Measurements from ENCODE around the gene GPC6. TPM values are rescaled to one million over a fixed set of nuclear protein-coding genes. Genes with fewer than 3 reads are reported as not detected.

Gene GPC6
- total and polyA plus RNA-seq, 10 donors = 0.22 to 9.3 (median 4.5) TPM

GRCh38 chr13:93562676-93563075, 336.1 kb downstream of the GPC6 start:
- TF ChIP-seq CTCF (IDR thresholded peaks at IDR 0.05 in 8 of 11, conservative IDR thresholded peaks at IDR 0.05 in 3 of 11) (no peak), POLR2A (IDR thresholded peaks at IDR 0.05) (no peak), POLR2AphosphoS5 (IDR thresholded peaks at IDR 0.05) (no peak)
- no peaks in the 10 kb centered on the region for H3K9me3 ChIP-seq
- no peak overlapping the region for H3K4me3 ChIP-seq
- no peaks in the 10 kb centered on the region for H3K4me1 ChIP-seq
- no peaks in the 10 kb centered on the region for H3K27me3 ChIP-seq (replicated peaks in 1 of 7)
- no peak overlapping the region for H3K27ac ChIP-seq
- no peak for DNase-seq
- 76 to 89% (median 83%) methylated on average over 1 of the region's 1 CpG for WGBS, 5 donors
- intact Hi-C loops (cut with DNase I; ENCODE audit: low total_unique reads) = no loop called here
- no peaks in the 10 kb centered on the region for H3K36me3 ChIP-seq

- no peaks in the 10 kb centered on the region for H3K36me3 ChIP-seq
- no peak overlapping the region for H3K27ac ChIP-seq
- H3K9me3 ChIP-seq = no peaks in the 10 kb centered on the region
- H3K4me1 ChIP-seq = no peaks in the 10 kb centered on the region
- H3K27me3 ChIP-seq (replicated peaks in 1 of 7) = no peaks in the 10 kb centered on the region
- no peak for DNase-seq
- no peak overlapping the region for H3K4me3 ChIP-seq
- TF ChIP-seq POLR2AphosphoS5 (IDR thresholded peaks at IDR 0.05) (no peak), POLR2A (IDR thresholded peaks at IDR 0.05) (no peak), CTCF (IDR thresholded peaks at IDR 0.05 in 8 of 11, conservative IDR thresholded peaks at IDR 0.05 in 3 of 11) (no peak)
- WGBS, 5 donors = 38 to 53% (median 49%) methylated on average over 2 of the region's 2 CpGs
- intact Hi-C loops (cut with DNase I; ENCODE audit: low total_unique reads) = no loop called here
These were observed 350.5 kb downstream of the GPC6 start for GRCh38 chr13:93577105-93577504.

GRCh38 chr13:93589788-93590187, 363.2 kb downstream of the GPC6 start:
- Histone ChIP-seq H3K9me3 (no peaks in the 10 kb centered on the region), H3K36me3 (no peaks in the 10 kb centered on the region), H3K27ac (no peak overlapping the region), H3K4me1 (no peaks in the 10 kb centered on the region), H3K27me3 (replicated peaks in 1 of 7) (no peaks in the 10 kb centered on the region), H3K4me3 (no peak overlapping the region)
- TF ChIP-seq CTCF (IDR thresholded peaks at IDR 0.05 in 8 of 11, conservative IDR thresholded peaks at IDR 0.05 in 3 of 11) = no peak
- no peak for TF ChIP-seq POLR2AphosphoS5 (IDR thresholded peaks at IDR 0.05)
- TF ChIP-seq POLR2A (IDR thresholded peaks at IDR 0.05) = no peak
- no peak for DNase-seq
- intact Hi-C loops (cut with DNase I; ENCODE audit: low total_unique reads) = no loop called here

GRCh38 chr13:93603043-93603442, 376.4 kb downstream of the GPC6 start:
- Histone ChIP-seq H3K36me3 (no peaks in the 10 kb centered on the region), H3K4me3 (no peak overlapping the region), H3K4me1 (no peaks in the 10 kb centered on the region), H3K9me3 (no peaks in the 10 kb centered on the region), H3K27me3 (replicated peaks in 1 of 7) (no peaks in the 10 kb centered on the region), H3K27ac (no peak overlapping the region)
- WGBS, 5 donors = 77 to 97% (median 85%) methylated on average over 2 of the region's 2 CpGs
- intact Hi-C loops (cut with DNase I; ENCODE audit: low total_unique reads) = no loop called here
- DNase-seq = no peak
- TF ChIP-seq POLR2A (IDR thresholded peaks at IDR 0.05) = no peak
- no peak for TF ChIP-seq CTCF (IDR thresholded peaks at IDR 0.05 in 8 of 11, conservative IDR thresholded peaks at IDR 0.05 in 3 of 11)
- no peak for TF ChIP-seq POLR2AphosphoS5 (IDR thresholded peaks at IDR 0.05)
